HUES6 (cell line): ENCODE measurements around the gene ORC1.
A peak's percentile ranks its signal among the peaks of the same experiment; 100 is the strongest.

Experiments used
- H3K27ac ChIP-seq: 2 replicates; pipeline ENCODE4 v1.7.0; 2013; ENCODE audit warnings: low read depth, mild to moderate bottlenecking, low read length, inconsistent platforms
- H3K27me3 ChIP-seq: 2 replicates; pipeline ENCODE4 v1.6.1; 2013; ENCODE audit warnings: low read length; ENCODE audit not compliant: control insufficient read depth, insufficient read depth
- H3K36me3 ChIP-seq: 2 replicates; pipeline ENCODE4 v1.6.1; 2013; ENCODE audit warnings: low read length; ENCODE audit not compliant: control insufficient read depth, insufficient read depth
- H3K4me1 ChIP-seq: 2 replicates; pipeline ENCODE4 v1.6.1; 2013; ENCODE audit warnings: low read length; ENCODE audit not compliant: control insufficient read depth, insufficient read depth
- H3K4me3 ChIP-seq: 2 replicates; pipeline ENCODE4 v1.5.1; 2013; ENCODE audit warnings: low read depth, low read length
- H3K9ac ChIP-seq: one replicate; pipeline ENCODE4 v1.6.1; 2013; ENCODE audit warnings: mild to moderate bottlenecking, low read length
- H3K9me3 ChIP-seq: 2 replicates; pipeline ENCODE4 v1.6.1; 2013; ENCODE audit warnings: low read depth, low read length; ENCODE audit not compliant: control insufficient read depth, insufficient read depth

ORC1 gene

GRCh38 chr1:52345252-52345651 lies 59.0 kb downstream of the ORC1 start:
- Histone ChIP-seq H3K27me3 (no peaks in the 10 kb centered on the region), H3K9ac (no peak overlapping the region), H3K9me3 (no peaks in the 10 kb centered on the region), H3K36me3 (peaks cover 17% of the 10 kb centered on the region), H3K4me3 (no peak overlapping the region), H3K27ac (no peak overlapping the region), H3K4me1 (no peaks in the 10 kb centered on the region)

- H3K9me3 ChIP-seq = no peaks in the 10 kb centered on the region
- no peak overlapping the region for H3K27ac ChIP-seq
- H3K4me3 ChIP-seq = no peak overlapping the region
- no peak overlapping the region for H3K9ac ChIP-seq
- H3K4me1 ChIP-seq = no peaks in the 10 kb centered on the region
- peaks cover 22% of the 10 kb centered on the region for H3K36me3 ChIP-seq
- H3K27me3 ChIP-seq = no peaks in the 10 kb centered on the region
Observed at GRCh38 chr1:52343979-52344378, 60.2 kb downstream of the ORC1 start.

GRCh38 chr1:52341655-52342260 lies 62.5 kb downstream of the ORC1 start:
- no peaks in the 10 kb centered on the region for H3K4me1 ChIP-seq
- peaks cover 22% of the 10 kb centered on the region for H3K36me3 ChIP-seq
- peak overlapping the region; percentile 16 for H3K9ac ChIP-seq
- no peak overlapping the region for H3K27ac ChIP-seq
- no peak overlapping the region for H3K4me3 ChIP-seq
- H3K27me3 ChIP-seq = no peaks in the 10 kb centered on the region
- no peaks in the 10 kb centered on the region for H3K9me3 ChIP-seq

DNA sequence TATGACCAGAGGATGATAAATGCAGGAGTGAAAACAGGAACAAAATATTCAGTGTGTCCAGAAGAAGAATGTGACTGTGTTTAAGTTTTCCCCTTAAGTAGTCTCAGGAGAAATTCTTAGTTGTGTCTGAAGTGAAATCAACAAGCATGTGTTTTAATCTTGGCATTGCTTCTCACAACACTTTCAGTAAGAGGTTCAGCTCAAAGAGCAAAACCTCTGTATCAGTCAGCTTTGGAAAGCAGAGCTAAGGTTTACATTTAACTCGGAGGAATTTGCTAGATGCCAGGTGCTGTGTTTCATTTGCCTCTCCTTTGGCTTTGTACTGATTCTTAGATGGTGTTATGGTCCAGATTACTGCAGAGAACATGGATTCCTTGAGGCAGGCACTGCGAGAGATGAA lies 66.8 kb downstream of the ORC1 start:
- Histone ChIP-seq H3K4me3 (no peak overlapping the region), H3K9ac (no peak overlapping the region), H3K27ac (no peak overlapping the region), H3K9me3 (no peaks in the 10 kb centered on the region), H3K4me1 (peaks cover 4% of the 10 kb centered on the region; the same call in 1 of the 2 replicates), H3K36me3 (peaks cover 19% of the 10 kb centered on the region), H3K27me3 (no peaks in the 10 kb centered on the region)

GRCh38 chr1:52334906-52335528 lies 69.2 kb downstream of the ORC1 start:
- Histone ChIP-seq H3K27ac (no peak overlapping the region), H3K27me3 (no peaks in the 10 kb centered on the region), H3K36me3 (peaks cover 14% of the 10 kb centered on the region), H3K4me3 (no peak overlapping the region), H3K9ac (no peak overlapping the region), H3K4me1 (peaks cover 4% of the 10 kb centered on the region), H3K9me3 (no peaks in the 10 kb centered on the region)

- Histone ChIP-seq H3K4me1 (peaks cover 9% of the 10 kb centered on the region), H3K27me3 (no peaks in the 10 kb centered on the region), H3K9ac (no peak overlapping the region), H3K36me3 (peaks cover 11% of the 10 kb centered on the region), H3K27ac (no peak overlapping the region), H3K9me3 (no peaks in the 10 kb centered on the region), H3K4me3 (no peak overlapping the region)
Observed at GRCh38 chr1:52332411-52332810, 71.8 kb downstream of the ORC1 start.

DNA sequence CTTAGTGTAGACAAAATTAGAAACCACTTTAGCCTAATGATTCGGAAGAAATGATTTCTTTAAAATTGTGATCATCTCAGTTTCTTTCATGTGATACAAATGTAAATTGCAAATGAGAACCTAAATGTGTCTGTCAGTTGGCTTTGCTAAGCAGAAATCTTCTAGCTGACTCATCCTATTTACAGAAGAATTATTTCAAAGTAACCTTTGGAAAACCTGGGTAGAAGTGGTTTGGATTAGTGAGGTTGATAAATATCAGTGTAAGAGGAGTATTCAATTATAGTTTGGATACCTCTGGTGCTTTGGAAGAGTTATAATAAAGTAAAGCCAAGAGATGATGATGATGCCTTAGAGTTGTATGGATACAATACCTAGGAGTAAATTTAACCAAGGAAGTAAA lies 75.6 kb downstream of the ORC1 start:
- Histone ChIP-seq H3K4me1 (peaks cover 17% of the 10 kb centered on the region), H3K9ac (no peak overlapping the region), H3K9me3 (no peaks in the 10 kb centered on the region), H3K27me3 (no peaks in the 10 kb centered on the region), H3K4me3 (no peak overlapping the region), H3K27ac (no peak overlapping the region), H3K36me3 (no peaks in the 10 kb centered on the region)

DNA sequence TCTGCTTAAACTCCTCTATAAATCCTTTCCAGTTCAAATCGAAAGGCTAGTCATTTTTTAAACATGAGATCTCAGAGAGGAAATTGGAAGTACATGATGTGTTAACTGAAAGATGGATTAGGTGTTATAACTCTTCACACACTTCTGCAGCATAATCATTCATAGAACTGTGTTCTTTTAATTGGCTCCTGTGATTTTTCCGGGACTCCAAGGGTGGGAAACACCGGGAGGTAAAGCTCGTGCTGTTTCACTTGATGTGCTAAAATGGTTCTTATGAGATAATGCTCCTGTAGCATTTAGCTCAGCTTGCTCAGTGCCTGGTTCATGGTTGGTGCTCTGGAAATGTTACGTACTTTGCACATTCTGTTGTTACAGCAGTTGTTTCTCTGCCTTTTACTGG lies 78.4 kb downstream of the ORC1 start:
- H3K9me3 ChIP-seq = no peaks in the 10 kb centered on the region
- no peaks in the 10 kb centered on the region for H3K36me3 ChIP-seq
- H3K4me3 ChIP-seq = no peak overlapping the region
- H3K4me1 ChIP-seq = peaks cover 13% of the 10 kb centered on the region
- no peak overlapping the region for H3K27ac ChIP-seq
- H3K9ac ChIP-seq = no peak overlapping the region
- no peaks in the 10 kb centered on the region for H3K27me3 ChIP-seq

GRCh38 chr1:52323731-52324130 lies 80.5 kb downstream of the ORC1 start:
- Histone ChIP-seq H3K9me3 (no peaks in the 10 kb centered on the region), H3K27me3 (no peaks in the 10 kb centered on the region), H3K9ac (no peak overlapping the region), H3K27ac (no peak overlapping the region), H3K36me3 (no peaks in the 10 kb centered on the region), H3K4me1 (peaks cover 12% of the 10 kb centered on the region), H3K4me3 (no peak overlapping the region)
